ENCODE results near the gene HMOX1.

DNA sequence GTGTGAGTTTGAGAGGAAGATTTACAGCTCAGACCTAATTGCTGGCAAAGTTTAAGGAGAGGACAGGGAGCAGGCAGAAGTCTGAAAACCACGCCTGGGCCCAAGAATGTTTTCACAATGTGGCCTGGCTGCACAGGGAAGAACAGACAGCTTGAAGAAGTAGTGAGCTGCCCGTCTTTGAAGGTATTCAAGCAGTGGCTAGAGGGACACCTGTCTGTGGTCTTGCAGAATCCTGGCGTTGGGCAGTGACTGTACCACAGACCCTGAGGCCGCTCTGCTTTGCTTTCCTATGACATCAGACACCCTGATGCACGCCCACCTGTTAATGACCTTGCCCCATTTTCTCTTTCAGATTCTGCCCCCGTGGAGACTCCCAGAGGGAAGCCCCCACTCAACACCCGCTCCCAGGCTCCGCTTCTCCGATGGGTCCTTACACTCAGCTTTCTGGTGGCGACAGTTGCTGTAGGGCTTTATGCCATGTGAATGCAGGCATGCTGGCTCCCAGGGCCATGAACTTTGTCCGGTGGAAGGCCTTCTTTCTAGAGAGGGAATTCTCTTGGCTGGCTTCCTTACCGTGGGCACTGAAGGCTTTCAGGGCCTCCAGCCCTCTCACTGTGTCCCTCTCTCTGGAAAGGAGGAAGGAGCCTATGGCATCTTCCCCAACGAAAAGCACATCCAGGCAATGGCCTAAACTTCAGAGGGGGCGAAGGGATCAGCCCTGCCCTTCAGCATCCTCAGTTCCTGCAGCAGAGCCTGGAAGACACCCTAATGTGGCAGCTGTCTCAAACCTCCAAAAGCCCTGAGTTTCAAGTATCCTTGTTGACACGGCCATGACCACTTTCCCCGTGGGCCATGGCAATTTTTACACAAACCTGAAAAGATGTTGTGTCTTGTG, 12.5 kb downstream of the HMOX1 start:
- TF ChIP-seq, protein P1, sequence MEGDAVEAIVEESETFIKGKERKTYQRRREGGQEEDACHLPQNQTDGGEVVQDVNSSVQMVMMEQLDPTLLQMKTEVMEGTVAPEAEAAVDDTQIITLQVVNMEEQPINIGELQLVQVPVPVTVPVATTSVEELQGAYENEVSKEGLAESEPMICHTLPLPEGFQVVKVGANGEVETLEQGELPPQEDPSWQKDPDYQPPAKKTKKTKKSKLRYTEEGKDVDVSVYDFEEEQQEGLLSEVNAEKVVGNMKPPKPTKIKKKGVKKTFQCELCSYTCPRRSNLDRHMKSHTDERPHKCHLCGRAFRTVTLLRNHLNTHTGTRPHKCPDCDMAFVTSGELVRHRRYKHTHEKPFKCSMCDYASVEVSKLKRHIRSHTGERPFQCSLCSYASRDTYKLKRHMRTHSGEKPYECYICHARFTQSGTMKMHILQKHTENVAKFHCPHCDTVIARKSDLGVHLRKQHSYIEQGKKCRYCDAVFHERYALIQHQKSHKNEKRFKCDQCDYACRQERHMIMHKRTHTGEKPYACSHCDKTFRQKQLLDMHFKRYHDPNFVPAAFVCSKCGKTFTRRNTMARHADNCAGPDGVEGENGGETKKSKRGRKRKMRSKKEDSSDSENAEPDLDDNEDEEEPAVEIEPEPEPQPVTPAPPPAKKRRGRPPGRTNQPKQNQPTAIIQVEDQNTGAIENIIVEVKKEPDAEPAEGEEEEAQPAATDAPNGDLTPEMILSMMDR (IDR thresholded peaks at IDR 0.05), result no peak
- no peak for TF ChIP-seq POLR2A (IDR thresholded peaks at IDR 0.05)

All from uterus (tissue), 2 donors.